ENCODE measurements around the gene IER3. TPM values are rescaled to one million over a fixed set of nuclear protein-coding genes. Genes with fewer than 3 reads are reported as not detected.

Gene IER3
- total and polyA plus RNA-seq, 2 experiments from 2014 or later: 19.9 to 21.2 TPM

DNA sequence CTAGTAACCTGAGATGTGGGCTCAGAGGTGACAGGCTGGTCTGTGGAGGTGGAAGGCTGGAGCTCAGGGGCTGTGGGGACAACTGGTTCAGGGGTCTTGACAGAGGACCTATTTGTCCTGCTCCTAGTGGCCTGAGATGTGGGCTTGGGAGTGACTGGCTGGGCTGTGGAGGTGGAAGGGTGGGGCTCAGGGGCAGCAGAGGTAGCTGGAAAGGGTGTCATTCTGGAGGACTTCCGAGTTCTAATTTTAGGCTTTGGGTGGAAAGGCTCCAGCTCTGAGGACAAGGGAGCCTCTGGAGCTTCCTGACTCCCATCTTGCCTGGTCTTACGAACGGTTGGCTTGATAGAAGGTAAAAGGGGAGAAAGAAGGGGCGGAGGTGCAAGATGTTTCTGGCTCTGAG, 38.7 kb downstream of the IER3 start:
- peaks cover 26% of the 10 kb centered on the region for H3K36me3 ChIP-seq (ENCODE audit: insufficient read depth)
- no peaks in the 10 kb centered on the region for H3K27me3 ChIP-seq (ENCODE audit: insufficient read depth)
- no peak for ATAC-seq
- no peak overlapping the region for H3K4me3 ChIP-seq
- H3K36me3 Mint-ChIP-seq (ENCODE audit: low read depth): peaks cover 73% of the 10 kb centered on the region
- no peak overlapping the region for H2AFZ ChIP-seq
- H3K4me3 Mint-ChIP-seq: no peak overlapping the region
- no peak overlapping the region for H3K4me2 ChIP-seq
- peaks cover 7% of the 10 kb centered on the region for H3K4me1 Mint-ChIP-seq
- H3K79me2 ChIP-seq (replicated peaks; ENCODE audit: insufficient read depth): no peaks in the 10 kb centered on the region
- TF ChIP-seq ETS1 (IDR thresholded peaks at IDR 0.05): no peak
- TF ChIP-seq ZNF114 (CRISPR knock-in tag; IDR thresholded peaks at IDR 0.05): no peak
- TF ChIP-seq JUNB (IDR thresholded peaks at IDR 0.05; ENCODE audit: unreplicated experiment): no peak
- TF ChIP-seq NANOG (IDR thresholded peaks at IDR 0.05; ENCODE audit: borderline replicate concordance): no peak
- no peak for TF ChIP-seq CTCF (conservative IDR thresholded peaks at IDR 0.05; ENCODE audit: low read depth in 2 of 2)
- no peak for TF ChIP-seq STAT1 (IDR thresholded peaks at IDR 0.05; ENCODE audit: unreplicated experiment)
- no peak overlapping the region for H3K27ac Mint-ChIP-seq
- H3K4me1 ChIP-seq (ENCODE audit: insufficient read depth): no peaks in the 10 kb centered on the region
- H4K20me1 ChIP-seq (replicated peaks; ENCODE audit: insufficient read depth): peaks cover 12% of the 10 kb centered on the region
- H3K9me3 Mint-ChIP-seq: no peaks in the 10 kb centered on the region; the same call in 1 of the 3 replicates
- peaks cover 8% of the 10 kb centered on the region for H3K27me3 Mint-ChIP-seq (ENCODE audit: insufficient read depth, low read depth, poor library complexity)
- H3F3A ChIP-seq (replicated peaks; ENCODE audit: low read depth): 0 out of 2 replicates have a peak, but pooled peaks cover 3% of the 10 kb centered on the region
- H3K27ac ChIP-seq (ENCODE audit: low read depth): no peak overlapping the region
- H3K9me2 ChIP-seq (ENCODE audit: insufficient read depth): no peaks in the 10 kb centered on the region
- DNase-seq (ENCODE audit: low spot score): no peak

DNA sequence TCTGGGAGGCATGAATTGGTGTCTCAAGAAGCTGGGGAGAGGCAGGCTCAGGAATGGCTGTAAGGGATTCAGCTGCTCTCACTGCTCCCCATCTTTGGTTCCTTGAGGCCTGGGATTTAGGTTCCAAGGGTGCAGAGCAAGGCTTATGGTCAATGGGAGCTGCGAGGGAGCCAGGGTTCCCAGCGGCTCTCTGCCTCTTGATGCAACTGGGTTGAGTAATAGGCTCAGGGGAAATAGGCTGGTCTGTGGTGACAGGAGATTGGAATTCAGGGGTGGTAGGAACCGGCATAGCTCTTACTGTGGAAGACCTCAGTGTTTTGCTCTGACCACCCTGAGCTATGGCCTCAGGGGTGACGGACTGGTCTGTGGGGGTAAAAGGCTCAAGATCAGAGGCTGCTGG, 40.5 kb downstream of the IER3 start:
- no peak overlapping the region for H3K4me3 ChIP-seq
- peaks cover 5% of the 10 kb centered on the region for H4K20me1 ChIP-seq (replicated peaks; ENCODE audit: insufficient read depth)
- no peaks in the 10 kb centered on the region for H3K27me3 ChIP-seq (ENCODE audit: insufficient read depth)
- no peak overlapping the region; the same call in 2 of the 3 replicates for H3K4me3 Mint-ChIP-seq
- H3K4me1 ChIP-seq (ENCODE audit: insufficient read depth): no peaks in the 10 kb centered on the region
- no peak overlapping the region for H3K27ac ChIP-seq (ENCODE audit: low read depth)
- no peaks in the 10 kb centered on the region for H3K9me2 ChIP-seq (ENCODE audit: insufficient read depth)
- H3K36me3 ChIP-seq (ENCODE audit: insufficient read depth): peaks cover 27% of the 10 kb centered on the region
- H3K36me3 Mint-ChIP-seq (ENCODE audit: low read depth): peaks cover 69% of the 10 kb centered on the region
- peaks cover 8% of the 10 kb centered on the region for H3K27me3 Mint-ChIP-seq (ENCODE audit: insufficient read depth, low read depth, poor library complexity)
- no peak overlapping the region for H2AFZ ChIP-seq
- no peaks in the 10 kb centered on the region; the same call in 1 of the 3 replicates for H3K9me3 Mint-ChIP-seq
- H3K27ac Mint-ChIP-seq: no peak overlapping the region
- DNase-seq (ENCODE audit: low spot score): no peak
- 0 out of 2 replicates have a peak, but pooled peaks cover 3% of the 10 kb centered on the region for H3F3A ChIP-seq (replicated peaks; ENCODE audit: low read depth)
- H3K4me1 Mint-ChIP-seq: peaks cover 12% of the 10 kb centered on the region
- H3K4me2 ChIP-seq: no peak overlapping the region
- H3K79me2 ChIP-seq (replicated peaks; ENCODE audit: insufficient read depth): no peaks in the 10 kb centered on the region
- no peak for ATAC-seq
- TF ChIP-seq EZH2 (IDR thresholded peaks at IDR 0.05; ENCODE audit: low read depth, unreplicated experiment) (no peak), REST (IDR thresholded peaks at IDR 0.05; ENCODE audit: unreplicated experiment) (no peak), POLR2AphosphoS5 (IDR thresholded peaks at IDR 0.05; ENCODE audit: low read depth) (no peak), ZNF331 (CRISPR knock-in tag; IDR thresholded peaks at IDR 0.05; ENCODE audit: low read depth) (no peak), JUNB (IDR thresholded peaks at IDR 0.05; ENCODE audit: unreplicated experiment) (no peak), ZNF114 (CRISPR knock-in tag; IDR thresholded peaks at IDR 0.05) (no peak), STAT1 (IDR thresholded peaks at IDR 0.05; ENCODE audit: unreplicated experiment) (no peak), CTCF (conservative IDR thresholded peaks at IDR 0.05; ENCODE audit: low read depth in 2 of 2) (no peak)
